ENCODE data around the gene ROBO2. TPM values are rescaled to one million over a fixed set of nuclear protein-coding genes. Genes with fewer than 3 reads are reported as not detected.

ROBO2 gene
- total and polyA plus RNA-seq, 2 experiments from 2014 or later: 1.2 to 14.3 TPM

- no peak for DNase-seq (ENCODE audit: low spot score)
- 50% methylated on average over 3 of the region's 3 CpGs for WGBS (ENCODE audit: low lambda C conversion rate, missing lambda C conversion rate)
- H4K20me1 ChIP-seq (ENCODE audit: insufficient read depth, poor library complexity, severe bottlenecking): no peaks in the 10 kb centered on the region
- H3K9me3 ChIP-seq (ENCODE audit: low read depth): no peaks in the 10 kb centered on the region
- no peak overlapping the region for H2AFZ ChIP-seq
- no peaks in the 10 kb centered on the region for H3K27me3 ChIP-seq
- TF ChIP-seq CTCF (IDR thresholded peaks at IDR 0.05; ENCODE audit: poor library complexity): no peak
- H3K27ac ChIP-seq: no peak overlapping the region
- H3K9me2 ChIP-seq (replicated peaks; ENCODE audit: insufficient read depth): no peaks in the 10 kb centered on the region
- H3K36me3 ChIP-seq (replicated peaks; ENCODE audit: insufficient read depth, low read depth): no peaks in the 10 kb centered on the region
- no peaks in the 10 kb centered on the region for H3K79me2 ChIP-seq
- H3K4me1 ChIP-seq (ENCODE audit: insufficient read depth): no peaks in the 10 kb centered on the region
- no peak overlapping the region for H3K4me2 ChIP-seq
- no peak overlapping the region for H3K4me3 ChIP-seq
These were observed 424.3 kb downstream of the ROBO2 start for GRCh38 chr3:77464111-77464688.

- no peaks in the 10 kb centered on the region for H4K20me1 ChIP-seq (ENCODE audit: insufficient read depth, poor library complexity, severe bottlenecking)
- no peaks in the 10 kb centered on the region for H3K79me2 ChIP-seq
- TF ChIP-seq EZH2phosphoT487 (IDR thresholded peaks at IDR 0.05; ENCODE audit: low read depth, severe bottlenecking, unreplicated experiment) (no peak), EZH2 (IDR thresholded peaks at IDR 0.05; ENCODE audit: borderline replicate concordance) (no peak), CTCF (IDR thresholded peaks at IDR 0.05; ENCODE audit: poor library complexity) (no peak)
- no peak overlapping the region for H2AFZ ChIP-seq
- H3K9me3 ChIP-seq (ENCODE audit: low read depth): no peaks in the 10 kb centered on the region
- DNase-seq (ENCODE audit: low spot score): no peak
- no peak overlapping the region for H3K4me3 ChIP-seq
- no peaks in the 10 kb centered on the region for H3K36me3 ChIP-seq (replicated peaks; ENCODE audit: insufficient read depth, low read depth)
- WGBS (ENCODE audit: low lambda C conversion rate, missing lambda C conversion rate): 92% methylated on average over 5 of the region's 5 CpGs
- no peak overlapping the region for H3K4me2 ChIP-seq
- H3K27ac ChIP-seq: no peak overlapping the region
- H3K4me1 ChIP-seq (ENCODE audit: insufficient read depth): no peaks in the 10 kb centered on the region
- H3K9me2 ChIP-seq (replicated peaks; ENCODE audit: insufficient read depth): no peaks in the 10 kb centered on the region
- no peaks in the 10 kb centered on the region for H3K27me3 ChIP-seq
These were observed 426.7 kb downstream of the ROBO2 start for GRCh38 chr3:77466562-77467115.

GRCh38 chr3:77467702-77468625 lies 428.1 kb downstream of the ROBO2 start:
- Histone ChIP-seq H3K9me2 (replicated peaks; ENCODE audit: insufficient read depth) (no peaks in the 10 kb centered on the region), H3K4me3 (no peak overlapping the region), H3K27me3 (no peaks in the 10 kb centered on the region), H2AFZ (no peak overlapping the region), H3K36me3 (replicated peaks; ENCODE audit: insufficient read depth, low read depth) (no peaks in the 10 kb centered on the region), H3K9me3 (ENCODE audit: low read depth) (no peaks in the 10 kb centered on the region), H3K4me2 (no peak overlapping the region), H3K4me1 (ENCODE audit: insufficient read depth) (no peaks in the 10 kb centered on the region), H3K27ac (no peak overlapping the region), H4K20me1 (ENCODE audit: insufficient read depth, poor library complexity, severe bottlenecking) (no peaks in the 10 kb centered on the region), H3K79me2 (no peaks in the 10 kb centered on the region)
- TF ChIP-seq EZH2 (IDR thresholded peaks at IDR 0.05; ENCODE audit: borderline replicate concordance) (no peak), EZH2phosphoT487 (IDR thresholded peaks at IDR 0.05; ENCODE audit: low read depth, severe bottlenecking, unreplicated experiment) (no peak), CTCF (IDR thresholded peaks at IDR 0.05; ENCODE audit: poor library complexity) (no peak)
- WGBS (ENCODE audit: low lambda C conversion rate, missing lambda C conversion rate): 66% methylated on average over 8 of the region's 8 CpGs
- DNase-seq (ENCODE audit: low spot score): peak; percentile 18

Data from hepatocyte (in vitro differentiated cells).